OCI-LY7 (cell line): ENCODE measurements around the gene HINT1. TPM values are rescaled to one million over a fixed set of nuclear protein-coding genes. Genes with fewer than 3 reads are reported as not detected.
"Not testable (repeated sequence)": the region's sequence is repeated elsewhere in the genome, so short reads cannot be mapped to it uniquely, and the experiment has no call there.

Source experiments
- BruUV-seq: library from RNA; stranded (reverse); fragments of 400-500 nt; replicated peaks from 2 replicates; lab custom pipeline; 2021; lab: Mats Ljungman, UMichigan
- CTCF ChIA-PET: fragments of 300-600 bp; sonication (Branson Sonifier 250); formaldehyde crosslinking; loops from one replicate; lab custom pipeline; 2022; ENCODE audit warnings: antibody characterized with exemption; ENCODE audit not compliant: unreplicated experiment; lab: Charles Lee
- POLR2A ChIA-PET: fragments of 300-600 bp; sonication (Branson Sonifier 250); formaldehyde crosslinking; loops from one replicate; lab custom pipeline; 2022; ENCODE audit warnings: antibody characterized with exemption; lab: Charles Lee
- DNase-seq: peaks from one replicate; pipeline ENCODE4 v3.0.0-alpha.2; 2015; ENCODE audit warnings: low spot score
- H2AFZ ChIP-seq: fragments of 200-600 bp; sonication (generic), shearing (Covaris generic); 2 replicates; pipeline ENCODE4 v1.6.1; 2014; ENCODE audit warnings: mild to moderate bottlenecking, antibody characterized with exemption, low read length, moderate library complexity
- H3K27ac ChIP-seq: fragments of 200-600 bp; sonication (generic); 2 replicates; pipeline ENCODE4 v1.5.1; 2014; ENCODE audit warnings: mixed run types, low read depth, mild to moderate bottlenecking, moderate library complexity, low read length, inconsistent platforms; ENCODE audit not compliant: poor library complexity, severe bottlenecking
- H3K36me3 ChIP-seq: fragments of 200-600 bp; sonication (generic); 2 replicates; pipeline ENCODE4 v1.6.1; 2014; ENCODE audit warnings: mild to moderate bottlenecking, antibody characterized with exemption, low read length, moderate library complexity, mixed read lengths; ENCODE audit not compliant: insufficient read depth
- H3K4me1 ChIP-seq: fragments of 200-600 bp; sonication (generic); 2 replicates; pipeline ENCODE4 v1.5.1; 2014; ENCODE audit warnings: mild to moderate bottlenecking, low read length; ENCODE audit not compliant: insufficient read depth, poor library complexity, severe bottlenecking
- H3K4me2 ChIP-seq: fragments of 200-600 bp; sonication (generic); 2 replicates; pipeline ENCODE4 v1.6.1; 2014; ENCODE audit warnings: mild to moderate bottlenecking, low read length
- H3K4me3 ChIP-seq: fragments of 200-600 bp; sonication (generic); 2 replicates; pipeline ENCODE4 v1.5.1; 2014; ENCODE audit warnings: mild to moderate bottlenecking, low read depth, low read length; ENCODE audit not compliant: poor library complexity, severe bottlenecking
- H3K79me2 ChIP-seq: fragments of 200-600 bp; sonication (generic); 2 replicates; pipeline ENCODE4 v1.6.1; 2016; ENCODE audit warnings: low read depth, mild to moderate bottlenecking, low read length, moderate library complexity, mixed read lengths; ENCODE audit not compliant: insufficient read depth
- H3K9me2 ChIP-seq: fragments of 200-600 bp; sonication (generic); 2 replicates; pipeline ENCODE4 v1.6.1; 2016; ENCODE audit warnings: mild to moderate bottlenecking, low read length, mixed read lengths; ENCODE audit not compliant: insufficient read depth
- H3K9me3 ChIP-seq: fragments of 200-600 bp; sonication (generic); 2 replicates; pipeline ENCODE4 v1.6.1; 2014; ENCODE audit warnings: mild to moderate bottlenecking, mixed run types, low read length, mixed read lengths
- H4K20me1 ChIP-seq: fragments of 200-600 bp; sonication (generic); 2 replicates; pipeline ENCODE4 v1.6.1; 2014; ENCODE audit warnings: mild to moderate bottlenecking, antibody characterized with exemption, low read length, moderate library complexity, mixed read lengths; ENCODE audit not compliant: insufficient read depth
- CTCF ChIP-seq: fragments of 200-600 bp; sonication (generic); conservative IDR thresholded peaks from 2 replicates; pipeline ENCODE4 v1.5.1; 2014; ENCODE audit warnings: mild to moderate bottlenecking, antibody characterized with exemption, low read length, moderate library complexity, mixed read lengths
- EZH2phosphoT487 ChIP-seq: fragments of 200-600 bp; sonication (generic); IDR thresholded peaks from 2 replicates; pipeline ENCODE4 v1.6.1; 2018; ENCODE audit warnings: low read depth, borderline replicate concordance, mild to moderate bottlenecking, mixed run types, antibody characterized with exemption, low read length, moderate library complexity, mixed read lengths
- intact Hi-C: fragments of 100-400 bp; cut with micrococcal nuclease; formaldehyde crosslinking; loops from one replicate; pipeline ENCODE4 v1.10.0; 2022; ENCODE audit not compliant: unreplicated experiment
- total RNA-seq, 2 experiments: library from RNA; depleted of rRNA in 1 of 2; stranded (reverse); fragments of >200 nt in 1 of 2; shearing (Covaris generic) in 1 of 2; gene quantifications; 2 replicates each; pipeline ENCODE4 v1.2.3, GENCODE V29; 2014 to 2022

The HINT1 gene
- total RNA-seq, 2 experiments from 2014 or later, result 246 to 343 TPM

- no TSS peak for BruUV-seq
- CTCF ChIA-PET, result no interaction called here
- H3K79me2 ChIP-seq, result no peaks in the 10 kb centered on the region
- no peak overlapping the region for H3K4me3 ChIP-seq
- no peak for TF ChIP-seq EZH2phosphoT487
- no peak for TF ChIP-seq CTCF
- H3K4me2 ChIP-seq, result no peak overlapping the region
- peaks cover 6% of the 10 kb centered on the region for H3K36me3 ChIP-seq
- no peak overlapping the region for H2AFZ ChIP-seq
- POLR2A ChIA-PET, result interaction anchor here (1.0 kb wide), 1 partner anchor 10 kb away, joined by 3 read pairs; no protein-coding TSS in a partner anchor
- H3K4me1 ChIP-seq, result no peaks in the 10 kb centered on the region
- H3K9me2 ChIP-seq, result no peaks in the 10 kb centered on the region
- no peaks in the 10 kb centered on the region for H3K9me3 ChIP-seq
- intact Hi-C loops, result no loop called here
- DNase-seq, result no peak
- no peak overlapping the region for H3K27ac ChIP-seq
- H4K20me1 ChIP-seq, result no peaks in the 10 kb centered on the region
Measured at GRCh38 chr5:131194725-131195124, 29.7 kb upstream of the HINT1 start.

- DNase-seq, intact Hi-C loops, H3K4me1 ChIP-seq, H3K9me3 ChIP-seq, POLR2A ChIA-PET, H3K4me2 ChIP-seq, H2AFZ ChIP-seq, H3K4me3 ChIP-seq, H3K79me2 ChIP-seq, BruUV-seq, H3K27ac ChIP-seq, H3K36me3 ChIP-seq, H4K20me1 ChIP-seq, CTCF ChIA-PET, H3K9me2 ChIP-seq: not testable (repeated sequence)
Measured at GRCh38 chr5:131193897-131194296, 28.8 kb upstream of the HINT1 start.

GRCh38 chr5:131193106-131193505 lies 28.1 kb upstream of the HINT1 start:
- no peaks in the 10 kb centered on the region for H3K4me1 ChIP-seq
- no peaks in the 10 kb centered on the region for H3K9me3 ChIP-seq
- H3K36me3 ChIP-seq, result peaks cover 10% of the 10 kb centered on the region
- H3K9me2 ChIP-seq, result no peaks in the 10 kb centered on the region
- H3K79me2 ChIP-seq, result no peaks in the 10 kb centered on the region
- no TSS peak for BruUV-seq
- no peak overlapping the region for H2AFZ ChIP-seq
- ChIA-PET POLR2A (interaction anchor here (0.8 kb wide), 1 partner anchor 490 kb away, joined by 3 read pairs; no protein-coding TSS in a partner anchor), CTCF (no interaction called here)
- no peak for TF ChIP-seq EZH2phosphoT487
- TF ChIP-seq CTCF, result no peak
- H3K4me3 ChIP-seq, result no peak overlapping the region
- intact Hi-C loops, result no loop called here
- H4K20me1 ChIP-seq, result no peaks in the 10 kb centered on the region
- H3K4me2 ChIP-seq, result no peak overlapping the region
- no peak overlapping the region for H3K27ac ChIP-seq
- no peak for DNase-seq
